NCI-H2029 treated with DMSO at 0.1 percent for 48 hours (cell line): ENCODE results near the gene HLF.

ENCODE experiments used
- DNase-seq: peaks from one replicate; lab custom pipeline; 2025; lab: John Stamatoyannopoulos, UW

Gene HLF

GRCh38 chr17:55264645-55265298 lies at the start of gene HLF:
Gene HLF (plus strand): TSS chr17:55264960. CDS start chr17:55265485, 525 bp downstream.
- DNase-seq: no peak

GRCh38 chr17:55215711-55216110 lies 49.0 kb upstream of the HLF start:
- peak; percentile 48 for DNase-seq

- no peak for DNase-seq
These were observed 47.9 kb upstream of the HLF start for GRCh38 chr17:55216888-55217287.

- DNase-seq: no peak
These were observed 45.3 kb upstream of the HLF start for GRCh38 chr17:55219459-55219858.

- DNase-seq: peak; percentile 43
These were observed 44.8 kb upstream of the HLF start for GRCh38 chr17:55219934-55220333.

GRCh38 chr17:55223524-55223923 lies 41.2 kb upstream of the HLF start:
- DNase-seq: no peak

- DNase-seq: no peak
These were observed 40.0 kb upstream of the HLF start for GRCh38 chr17:55224746-55225145.

- no peak for DNase-seq
These were observed 39.5 kb upstream of the HLF start for GRCh38 chr17:55225237-55225636.

GRCh38 chr17:55228683-55229192 lies 36.0 kb upstream of the HLF start:
- DNase-seq: no peak

GRCh38 chr17:55229276-55229675 lies 35.5 kb upstream of the HLF start:
- DNase-seq: no peak

- no peak for DNase-seq
These were observed 34.0 kb upstream of the HLF start for GRCh38 chr17:55230716-55231115.

- no peak for DNase-seq
These were observed 30.9 kb upstream of the HLF start for GRCh38 chr17:55233840-55234239.

GRCh38 chr17:55236316-55236715 lies 28.4 kb upstream of the HLF start:
- no peak for DNase-seq

- DNase-seq: no peak
These were observed 27.5 kb upstream of the HLF start for GRCh38 chr17:55237268-55237667.

- DNase-seq: no peak
These were observed 26.9 kb upstream of the HLF start for GRCh38 chr17:55237841-55238178.

GRCh38 chr17:55238179-55238930 lies 26.4 kb upstream of the HLF start:
- DNase-seq: peak; percentile 65

- no peak for DNase-seq
These were observed 25.8 kb upstream of the HLF start for GRCh38 chr17:55238931-55239297.

GRCh38 chr17:55241097-55241496 lies 23.7 kb upstream of the HLF start:
- no peak for DNase-seq

- DNase-seq: no peak
These were observed 22.3 kb upstream of the HLF start for GRCh38 chr17:55242476-55242875.

GRCh38 chr17:55245986-55246385 lies 18.8 kb upstream of the HLF start:
- no peak for DNase-seq

- no peak for DNase-seq
These were observed 18.2 kb upstream of the HLF start for GRCh38 chr17:55246583-55246982.

- no peak for DNase-seq
These were observed 16.7 kb upstream of the HLF start for GRCh38 chr17:55248077-55248476.

- no peak for DNase-seq
These were observed 14.9 kb upstream of the HLF start for GRCh38 chr17:55249861-55250260.

- no peak for DNase-seq
These were observed 10.4 kb upstream of the HLF start for GRCh38 chr17:55254375-55254774.
